Trophoblast cell (in vitro differentiated cells and primary cell): ENCODE data around the gene MBNL2.

Experiments used
- DNase-seq, 2 donors: peaks; one replicate each; pipeline ENCODE4 v3.0.0-alpha.2; 2016
- H2AFZ ChIP-seq: 2 replicates; pipeline ENCODE4 v1.6.1; 2013; ENCODE audit warnings: low read length, moderate library complexity, mild to moderate bottlenecking; ENCODE audit not compliant: insufficient read depth, poor library complexity
- H2AK5ac ChIP-seq: 2 replicates; pipeline ENCODE4 v1.6.1; 2013; ENCODE audit warnings: mild to moderate bottlenecking, low read length
- H2BK120ac ChIP-seq: 2 replicates; pipeline ENCODE4 v1.6.1; 2013; ENCODE audit warnings: low read length, mild to moderate bottlenecking, moderate library complexity; ENCODE audit not compliant: insufficient read depth, poor library complexity
- H2BK12ac ChIP-seq: 2 replicates; pipeline ENCODE4 v1.6.1; 2013; ENCODE audit warnings: mild to moderate bottlenecking, low read length, moderate library complexity
- H2BK5ac ChIP-seq: 2 replicates; pipeline ENCODE4 v1.6.1; 2013; ENCODE audit warnings: low read length, low read depth, moderate library complexity, mild to moderate bottlenecking; ENCODE audit not compliant: poor library complexity
- H3K14ac ChIP-seq: 2 replicates; pipeline ENCODE4 v1.6.1; 2013; ENCODE audit warnings: mild to moderate bottlenecking, low read length
- H3K18ac ChIP-seq: 2 replicates; pipeline ENCODE4 v1.6.1; 2013; ENCODE audit warnings: mild to moderate bottlenecking, low read length
- H3K23ac ChIP-seq: 2 replicates; pipeline ENCODE4 v1.6.1; 2013; ENCODE audit warnings: low read length
- H3K27ac ChIP-seq: 2 replicates; pipeline ENCODE4 v1.5.1; 2013; ENCODE audit warnings: low read depth, mild to moderate bottlenecking, inconsistent platforms, low read length, moderate library complexity
- H3K27me3 ChIP-seq: 2 replicates; pipeline ENCODE4 v1.6.1; 2013; ENCODE audit warnings: inconsistent platforms, mild to moderate bottlenecking, low read length, moderate library complexity; ENCODE audit not compliant: insufficient read depth
- H3K36me3 ChIP-seq, 2 experiments: 1 replicate in 1 of 2; 2 replicates in 1 of 2; pipeline ENCODE4 v1.6.1; 2013; ENCODE audit warnings: low read length in 2 of 2, mild to moderate bottlenecking in 2 of 2, moderate library complexity in 1 of 2; ENCODE audit not compliant: insufficient read depth in 2 of 2, control insufficient read depth in 1 of 2
- H3K4ac ChIP-seq: 2 replicates; pipeline ENCODE4 v1.6.1; 2013; ENCODE audit warnings: low read depth, mild to moderate bottlenecking, low read length, moderate library complexity
- H3K4me1 ChIP-seq, 2 experiments: 1 replicate in 1 of 2; 2 replicates in 1 of 2; pipeline ENCODE4 v1.6.1; 2013; ENCODE audit warnings: low read length in 2 of 2, mild to moderate bottlenecking in 2 of 2, moderate library complexity in 1 of 2; ENCODE audit not compliant: insufficient read depth in 2 of 2, control insufficient read depth in 1 of 2
- H3K4me2 ChIP-seq: 2 replicates; pipeline ENCODE4 v1.6.1; 2013; ENCODE audit warnings: inconsistent platforms, mild to moderate bottlenecking, low read length, moderate library complexity
- H3K4me3 ChIP-seq: 2 replicates; pipeline ENCODE4 v1.5.1; 2013; ENCODE audit warnings: mild to moderate bottlenecking, low read depth, low read length, inconsistent platforms
- H3K79me1 ChIP-seq: one replicate; pipeline ENCODE4 v1.6.1; 2013; ENCODE audit warnings: low read length
- H3K79me2 ChIP-seq: 2 replicates; pipeline ENCODE4 v1.6.1; 2013; ENCODE audit warnings: low read length, mild to moderate bottlenecking; ENCODE audit not compliant: control insufficient read depth, insufficient read depth, poor library complexity
- H3K9ac ChIP-seq: 2 replicates; pipeline ENCODE4 v1.6.1; 2013; ENCODE audit warnings: mild to moderate bottlenecking, low read length
- H3K9me3 ChIP-seq: 2 replicates; pipeline ENCODE4 v1.6.1; 2013; ENCODE audit warnings: low read depth, mild to moderate bottlenecking, control low read depth, inconsistent platforms, low read length; ENCODE audit not compliant: insufficient read depth
- H4K12ac ChIP-seq: 2 replicates; pipeline ENCODE4 v1.6.1; 2013; ENCODE audit warnings: low read depth, mild to moderate bottlenecking, low read length, moderate library complexity
- H4K8ac ChIP-seq: 2 replicates; pipeline ENCODE4 v1.6.1; 2013; ENCODE audit warnings: low read depth, mild to moderate bottlenecking, low read length, moderate library complexity
- H4K91ac ChIP-seq: one replicate; pipeline ENCODE4 v1.6.1; 2013; ENCODE audit warnings: low read depth, mild to moderate bottlenecking, low read length, moderate library complexity
- WGBS: extraction: QIAGEN DNeasy Blood & Tissue Kit; methylation state at CpG from one replicate; pipeline ENCODE4 v1.1.7; 2013; ENCODE audit warnings: missing lambda C conversion rate; ENCODE audit not compliant: insufficient read length, insufficient coverage; ENCODE audit errors: extremely low coverage; 5-methylcytosine and 5-hydroxymethylcytosine counted together

The MBNL2 gene

GRCh38 chr13:97341135-97341534, 119.0 kb downstream of the MBNL2 start:
- Histone ChIP-seq H3K4ac (no peak overlapping the region), H3K27ac (no peak overlapping the region), H2BK12ac (no peak overlapping the region), H2AFZ (no peak overlapping the region), H3K23ac (no peak overlapping the region), H3K79me2 (no peaks in the 10 kb centered on the region), H2BK120ac (no peak overlapping the region), H2AK5ac (no peak overlapping the region), H3K4me2 (no peak overlapping the region), H3K18ac (no peak overlapping the region), H4K12ac (no peak overlapping the region), H3K9ac (no peak overlapping the region), H2BK5ac (no peak overlapping the region), H3K27me3 (no peaks in the 10 kb centered on the region), H3K36me3 (peaks cover 23 to 35% of the 10 kb centered on the region in 2 experiments), H3K4me3 (no peak overlapping the region), H3K14ac (no peak overlapping the region), H3K79me1 (no peaks in the 10 kb centered on the region), H4K91ac (no peak overlapping the region), H3K9me3 (no peaks in the 10 kb centered on the region), H3K4me1 (peaks cover 0 to 5% of the 10 kb centered on the region in 2 experiments), H4K8ac (no peak overlapping the region)
- DNase-seq = peak in 1 of 2 donors; percentile 41
- WGBS = no CpG with 5 or more reads among the region's 1 CpG

GRCh38 chr13:97342136-97342535, 120.0 kb downstream of the MBNL2 start:
- Histone ChIP-seq H3K27me3 (no peaks in the 10 kb centered on the region), H3K79me1 (no peaks in the 10 kb centered on the region), H2BK5ac (no peak overlapping the region), H2AFZ (no peak overlapping the region), H3K4me2 (no peak overlapping the region), H3K79me2 (peaks cover 2% of the 10 kb centered on the region), H3K4me1 (peaks cover 0 to 5% of the 10 kb centered on the region in 2 experiments), H3K18ac (no peak overlapping the region), H3K9me3 (no peaks in the 10 kb centered on the region), H3K27ac (no peak overlapping the region), H4K12ac (no peak overlapping the region), H3K36me3 (peaks cover 25 to 36% of the 10 kb centered on the region in 2 experiments), H3K4me3 (no peak overlapping the region), H4K8ac (no peak overlapping the region), H3K23ac (no peak overlapping the region), H2BK120ac (no peak overlapping the region), H3K14ac (no peak overlapping the region), H3K9ac (no peak overlapping the region), H3K4ac (no peak overlapping the region), H2AK5ac (no peak overlapping the region), H4K91ac (no peak overlapping the region), H2BK12ac (no peak overlapping the region)
- no CpG with 5 or more reads among the region's 2 CpGs for WGBS
- no peak for DNase-seq

- Histone ChIP-seq H4K12ac (no peak overlapping the region), H3K27me3 (no peaks in the 10 kb centered on the region), H3K4ac (no peak overlapping the region), H3K4me1 (peaks cover 0 to 5% of the 10 kb centered on the region in 2 experiments), H3K4me2 (no peak overlapping the region), H3K9ac (no peak overlapping the region), H3K79me1 (no peaks in the 10 kb centered on the region), H3K14ac (no peak overlapping the region), H3K4me3 (no peak overlapping the region), H2BK120ac (no peak overlapping the region), H4K91ac (no peak overlapping the region), H3K27ac (no peak overlapping the region), H3K79me2 (peaks cover 2% of the 10 kb centered on the region), H3K9me3 (no peaks in the 10 kb centered on the region), H2BK5ac (no peak overlapping the region), H3K18ac (no peak overlapping the region), H2BK12ac (no peak overlapping the region), H2AFZ (no peak overlapping the region), H4K8ac (no peak overlapping the region), H3K23ac (no peak overlapping the region), H3K36me3 (peaks cover 28 to 39% of the 10 kb centered on the region in 2 experiments), H2AK5ac (no peak overlapping the region)
- no peak for DNase-seq
- WGBS = no CpG with 5 or more reads among the region's 8 CpGs
These were observed 120.8 kb downstream of the MBNL2 start for GRCh38 chr13:97342936-97343335.

GRCh38 chr13:97344265-97345175, 122.4 kb downstream of the MBNL2 start:
- no peak overlapping the region for H2BK5ac ChIP-seq
- WGBS = no CpG with 5 or more reads among the region's 5 CpGs
- H2AK5ac ChIP-seq = no peak overlapping the region

More at GRCh38 chr13:97344265-97345175, 122.4 kb downstream of the MBNL2 start:
- Histone ChIP-seq H3K79me1 (no peaks in the 10 kb centered on the region), H3K9me3 (no peaks in the 10 kb centered on the region), H4K8ac (no peak overlapping the region), H4K12ac (no peak overlapping the region), H3K27me3 (no peaks in the 10 kb centered on the region), H3K4ac (no peak overlapping the region), H3K18ac (no peak overlapping the region), H3K79me2 (peaks cover 2% of the 10 kb centered on the region), H3K4me1 (no peaks in the 10 kb centered on the region), H4K91ac (no peak overlapping the region), H3K4me2 (no peak overlapping the region), H3K14ac (no peak overlapping the region), H2AFZ (no peak overlapping the region), H3K9ac (no peak overlapping the region), H3K27ac (no peak overlapping the region), H3K36me3 (peaks cover 25 to 36% of the 10 kb centered on the region in 2 experiments), H2BK12ac (no peak overlapping the region), H3K23ac (no peak overlapping the region), H2BK120ac (no peak overlapping the region), H3K4me3 (no peak overlapping the region)
- peak; percentile 37 to 71 for DNase-seq
